WTC11 (cell line): ENCODE data around the gene EHBP1L1.

ENCODE experiments used
- MAX ChIP-seq: sonication (generic); formaldehyde crosslinking; IDR thresholded peaks from 2 replicates; pipeline ENCODE4 v1.8.0; 2022; ENCODE audit warnings: mild to moderate bottlenecking, missing genetic modification reagents
- SMAD3 ChIP-seq: sonication (generic); formaldehyde crosslinking; IDR thresholded peaks from 2 replicates; pipeline ENCODE4 v1.8.0; 2022; ENCODE audit warnings: missing genetic modification reagents, mild to moderate bottlenecking, borderline replicate concordance

- TF ChIP-seq MAX (CRISPR knock-in tag) (no peak), SMAD3 (CRISPR knock-in tag) (no peak)
Measured at GRCh38 chr11:65529475-65530156, 46.2 kb upstream of the EHBP1L1 start.
